Liver (tissue), 9 donors: ENCODE data around the gene LAD1. TPM values are rescaled to one million over a fixed set of nuclear protein-coding genes. Genes with fewer than 3 reads are reported as not detected.

Experiments used
- DNase-seq: peaks from one replicate; pipeline ENCODE4 v3.0.0-alpha.2; 2017; ENCODE audit warnings: low spot score
- H3K27ac ChIP-seq, 2 donors: one replicate each; pipeline ENCODE4 v1.7.0; 2013; ENCODE audit warnings: inconsistent platforms in 2 of 2, low read length in 2 of 2, control low read depth in 1 of 2, low read depth in 1 of 2, mild to moderate bottlenecking in 1 of 2
- H3K27me3 ChIP-seq, 4 donors: one replicate each; pipeline versions ENCODE4 v1.6.1 to v1.7.0; 2013; ENCODE audit warnings: low read length in 3 of 4, inconsistent platforms in 1 of 4, mild to moderate bottlenecking in 1 of 4, moderate library complexity in 1 of 4; ENCODE audit not compliant: control insufficient read depth in 4 of 4, insufficient read depth in 4 of 4
- H3K36me3 ChIP-seq, 4 donors: one replicate each; pipeline versions ENCODE4 v1.6.1 to v1.7.0; 2013; ENCODE audit warnings: low read length in 3 of 4, mild to moderate bottlenecking in 3 of 4, low read depth in 1 of 4, moderate library complexity in 1 of 4; ENCODE audit not compliant: control insufficient read depth in 4 of 4, insufficient read depth in 3 of 4
- H3K4me1 ChIP-seq, 4 donors: one replicate each; pipeline versions ENCODE4 v1.6.1 to v1.7.0; 2013; ENCODE audit warnings: low read length in 3 of 4, mild to moderate bottlenecking in 3 of 4, moderate library complexity in 1 of 4; ENCODE audit not compliant: control insufficient read depth in 4 of 4, insufficient read depth in 4 of 4
- H3K4me3 ChIP-seq, 3 donors: one replicate each; pipeline versions ENCODE4 v1.6.1 to v1.7.0; 2013; ENCODE audit warnings: low read length in 3 of 3, control low read depth in 1 of 3, low read depth in 1 of 3, mild to moderate bottlenecking in 1 of 3
- H3K9ac ChIP-seq, 2 donors: one replicate each; pipeline ENCODE4 v1.7.0; 2013; ENCODE audit warnings: low read length in 2 of 2, mild to moderate bottlenecking in 2 of 2, moderate library complexity in 2 of 2, control low read depth in 1 of 2, low read depth in 1 of 2
- H3K9me3 ChIP-seq, 4 donors: one replicate each; pipeline versions ENCODE4 v1.6.1 to v1.7.0; 2013; ENCODE audit warnings: low read length in 3 of 4; ENCODE audit not compliant: control insufficient read depth in 4 of 4
- EGR1 ChIP-seq, 2 donors: IDR thresholded peaks; 2 replicates each; pipeline ENCODE4 v1.6.1; 2016 to 2018; ENCODE audit warnings: antibody characterized with exemption in 2 of 2, low read depth in 2 of 2
- FOXA1 ChIP-seq: IDR thresholded peaks from 2 replicates; pipeline ENCODE4 v1.6.1; 2016; ENCODE audit warnings: antibody characterized with exemption
- FOXA2 ChIP-seq: IDR thresholded peaks from 2 replicates; pipeline ENCODE4 v1.6.1; 2016; ENCODE audit warnings: antibody characterized with exemption
- GABPA ChIP-seq, 2 donors: IDR thresholded peaks in 1 of 2; conservative IDR thresholded peaks in 1 of 2; 2 replicates each; pipeline ENCODE4 v1.6.1; 2016; ENCODE audit warnings: antibody characterized with exemption in 2 of 2, mild to moderate bottlenecking in 1 of 2, moderate library complexity in 1 of 2
- HNF4A ChIP-seq, 2 donors: conservative IDR thresholded peaks; 2 replicates each; pipeline ENCODE4 v1.6.1; 2016; ENCODE audit warnings: antibody characterized with exemption in 2 of 2, mild to moderate bottlenecking in 2 of 2
- HNF4G ChIP-seq: IDR thresholded peaks from 2 replicates; pipeline ENCODE4 v1.6.1; 2016; ENCODE audit warnings: antibody characterized with exemption
- JUND ChIP-seq, 2 donors: IDR thresholded peaks; 2 replicates each; pipeline ENCODE4 v1.6.1; 2016; ENCODE audit warnings: antibody characterized with exemption in 2 of 2
- NR2F2 ChIP-seq: IDR thresholded peaks from 2 replicates; pipeline ENCODE4 v1.6.1; 2016; ENCODE audit warnings: antibody characterized with exemption
- RAD21 ChIP-seq, 2 donors: IDR thresholded peaks; 2 replicates each; pipeline ENCODE4 v1.6.1; 2016; ENCODE audit warnings: antibody characterized with exemption in 2 of 2, mild to moderate bottlenecking in 2 of 2
- RXRA ChIP-seq, 2 donors: IDR thresholded peaks; 2 replicates each; pipeline ENCODE4 v1.6.1; 2017 to 2018; ENCODE audit warnings: antibody characterized with exemption in 2 of 2, mild to moderate bottlenecking in 1 of 2
- SP1 ChIP-seq: IDR thresholded peaks from 2 replicates; pipeline ENCODE4 v1.6.1; 2018; ENCODE audit warnings: antibody characterized with exemption, mild to moderate bottlenecking
- TAF1 ChIP-seq: conservative IDR thresholded peaks from 2 replicates; pipeline ENCODE4 v1.6.1; 2016; ENCODE audit warnings: antibody characterized with exemption, mild to moderate bottlenecking
- YY1 ChIP-seq: IDR thresholded peaks from 2 replicates; pipeline ENCODE4 v1.6.1; 2016; ENCODE audit warnings: antibody characterized with exemption, mild to moderate bottlenecking
- WGBS: extraction: QIAGEN DNeasy Blood & Tissue Kit; methylation state at CpG from one replicate; pipeline ENCODE4 v1.1.7; 2013; 5-methylcytosine and 5-hydroxymethylcytosine counted together
- polyA plus RNA-seq, 2 donors: library from polyadenylated mRNA; stranded (reverse) in 1 of 2; unstranded in 1 of 2; fragments of 200-250 nt in 1 of 2; fragments of >200 nt in 1 of 2; fragmentation: Nextera tagmentation in 1 of 2; extraction: Ambion mirVana in 1 of 2; gene quantifications; one replicate each; pipeline versions ENCODE4 v1.2.1 to v1.2.3, GENCODE V29; 2013 to 2015
- total RNA-seq, 2 donors: library from RNA; depleted of rRNA; stranded (reverse); fragments of >200 nt; gene quantifications; one replicate each; pipeline ENCODE4 v1.2.3, GENCODE V29; 2014
- TF ChIP-seq, protein P1 (sequence below): IDR thresholded peaks from 2 replicates; pipeline ENCODE4 v1.6.1; 2016; ENCODE audit warnings: antibody characterized with exemption
- TF ChIP-seq, protein P2 (sequence below): IDR thresholded peaks from 2 replicates; pipeline ENCODE4 v1.6.1; 2016; ENCODE audit warnings: antibody characterized with exemption
- TF ChIP-seq, protein P3 (sequence below): IDR thresholded peaks from 2 replicates; pipeline ENCODE4 v1.6.1; 2016; ENCODE audit warnings: antibody characterized with exemption
- TF ChIP-seq, protein P4 (sequence below): fragments of 150-350 bp; IDR thresholded peaks from 2 replicates; pipeline ENCODE4 v1.5.1; 2017; ENCODE audit warnings: improper control_type of control experiment, low read depth, low read length; ENCODE audit not compliant: missing input control
- TF ChIP-seq, protein P5 (sequence below): IDR thresholded peaks from 2 replicates; pipeline ENCODE4 v1.6.1; 2016; ENCODE audit warnings: antibody characterized with exemption, mild to moderate bottlenecking
- donor health status: healthy.
- donor health status: healthy.
- donor health status: healthy.
- donor health status: healthy.
- donor health status: healthy.

The LAD1 gene
- total and polyA plus RNA-seq, 4 donors: 3.4 to 13.7 (median 8.5) TPM

DNA sequence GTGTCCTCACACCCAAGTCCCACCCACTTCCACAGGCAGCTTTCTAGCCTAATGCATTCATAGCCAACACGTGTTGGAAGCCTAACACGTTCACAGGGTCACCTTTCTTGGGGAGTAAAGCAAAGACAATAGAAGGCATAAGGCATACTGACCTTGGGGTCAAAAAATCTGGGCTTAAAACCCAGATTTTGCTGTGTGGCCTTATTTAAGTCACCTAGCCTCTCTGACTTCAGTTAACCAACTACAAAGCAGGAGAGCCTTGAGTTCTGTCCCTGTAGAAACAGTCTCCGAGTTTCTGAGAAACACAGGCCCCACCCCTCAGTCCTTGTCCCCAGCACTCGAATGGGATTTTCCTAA, 23.0 kb downstream of the LAD1 start:
- 29% methylated on average over 4 of the region's 4 CpGs for WGBS
- TF ChIP-seq FOXA1: no peak
- no peak for TF ChIP-seq TAF1
- TF ChIP-seq HNF4A (conservative IDR thresholded peaks at IDR 0.05): no peak
- no peak for TF ChIP-seq EGR1 (IDR thresholded peaks at IDR 0.05; ENCODE audit: low read depth in 2 of 2)
- TF ChIP-seq RAD21 (IDR thresholded peaks at IDR 0.05): no peak
- TF ChIP-seq, protein P1, sequence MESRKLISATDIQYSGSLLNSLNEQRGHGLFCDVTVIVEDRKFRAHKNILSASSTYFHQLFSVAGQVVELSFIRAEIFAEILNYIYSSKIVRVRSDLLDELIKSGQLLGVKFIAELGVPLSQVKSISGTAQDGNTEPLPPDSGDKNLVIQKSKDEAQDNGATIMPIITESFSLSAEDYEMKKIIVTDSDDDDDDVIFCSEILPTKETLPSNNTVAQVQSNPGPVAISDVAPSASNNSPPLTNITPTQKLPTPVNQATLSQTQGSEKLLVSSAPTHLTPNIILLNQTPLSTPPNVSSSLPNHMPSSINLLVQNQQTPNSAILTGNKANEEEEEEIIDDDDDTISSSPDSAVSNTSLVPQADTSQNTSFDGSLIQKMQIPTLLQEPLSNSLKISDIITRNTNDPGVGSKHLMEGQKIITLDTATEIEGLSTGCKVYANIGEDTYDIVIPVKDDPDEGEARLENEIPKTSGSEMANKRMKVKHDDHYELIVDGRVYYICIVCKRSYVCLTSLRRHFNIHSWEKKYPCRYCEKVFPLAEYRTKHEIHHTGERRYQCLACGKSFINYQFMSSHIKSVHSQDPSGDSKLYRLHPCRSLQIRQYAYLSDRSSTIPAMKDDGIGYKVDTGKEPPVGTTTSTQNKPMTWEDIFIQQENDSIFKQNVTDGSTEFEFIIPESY: no peak
- TF ChIP-seq, protein P2, sequence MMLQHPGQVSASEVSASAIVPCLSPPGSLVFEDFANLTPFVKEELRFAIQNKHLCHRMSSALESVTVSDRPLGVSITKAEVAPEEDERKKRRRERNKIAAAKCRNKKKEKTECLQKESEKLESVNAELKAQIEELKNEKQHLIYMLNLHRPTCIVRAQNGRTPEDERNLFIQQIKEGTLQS: no peak
- H3K27me3 ChIP-seq: peaks cover 0 to 5% (median 2%) of the 10 kb centered on the region in 4 donors

DNA sequence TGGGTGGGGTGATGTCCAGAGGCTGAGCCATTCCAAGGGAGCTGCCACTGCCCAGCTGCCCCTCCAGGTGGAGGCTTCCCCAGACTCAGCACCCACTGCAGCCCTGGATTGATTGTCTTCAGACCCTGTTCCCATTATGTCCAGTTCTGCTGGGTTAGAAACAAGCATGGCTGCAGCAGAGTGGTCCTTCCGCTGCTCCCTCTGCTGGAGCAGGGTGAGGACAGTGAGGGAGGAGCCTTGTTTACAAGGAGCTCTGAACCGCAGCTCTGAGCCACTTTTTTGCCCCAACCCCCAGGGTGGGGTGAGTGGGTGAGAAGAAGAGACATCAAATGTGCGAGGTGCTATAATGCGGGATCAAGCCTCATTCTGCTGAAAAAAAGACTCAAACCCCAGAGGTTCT, 24.0 kb downstream of the LAD1 start:
- Histone ChIP-seq H3K27ac (no peak overlapping the region), H3K36me3 (no peaks in the 10 kb centered on the region), H3K4me3 (no peak overlapping the region), H3K4me1 (no peaks in the 10 kb centered on the region), H3K9ac (no peak overlapping the region), H3K27me3 (peaks cover 0 to 5% (median 2%) of the 10 kb centered on the region in 4 donors), H3K9me3 (no peaks in the 10 kb centered on the region)
- no peak for DNase-seq
- WGBS: 48% methylated on average over 4 of the region's 4 CpGs
- TF ChIP-seq FOXA1 (no peak), SP1 (no peak)

More for the DNA sequence above, 23.0 kb downstream of the LAD1 start:
- no peak for DNase-seq
- Histone ChIP-seq H3K4me3 (no peak overlapping the region), H3K4me1 (no peaks in the 10 kb centered on the region), H3K9me3 (no peaks in the 10 kb centered on the region), H3K36me3 (no peaks in the 10 kb centered on the region), H3K27ac (no peak overlapping the region), H3K9ac (no peak overlapping the region)

DNA sequence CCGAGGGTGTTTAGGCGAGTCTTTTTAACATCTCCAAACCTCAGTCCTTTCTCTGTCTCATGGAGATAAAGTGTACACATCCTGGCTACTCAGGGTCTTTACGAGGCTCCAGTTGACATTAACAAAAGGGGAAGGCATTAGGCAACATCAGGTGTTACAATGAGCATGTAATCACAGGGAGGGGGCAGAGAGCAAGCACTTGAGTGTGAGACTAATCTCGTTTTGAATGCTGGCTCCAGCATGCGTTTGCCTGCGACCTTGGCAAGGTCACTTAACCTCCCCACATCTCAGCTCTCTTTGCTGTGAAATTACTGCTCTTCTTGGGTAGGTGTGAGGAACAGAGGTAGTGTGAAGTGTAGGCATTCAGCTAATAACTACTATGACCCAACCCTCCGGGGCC, 24.8 kb downstream of the LAD1 start:
- H3K27me3 ChIP-seq: peaks cover 0 to 5% (median 2%) of the 10 kb centered on the region in 4 donors
- TF ChIP-seq, protein P3, sequence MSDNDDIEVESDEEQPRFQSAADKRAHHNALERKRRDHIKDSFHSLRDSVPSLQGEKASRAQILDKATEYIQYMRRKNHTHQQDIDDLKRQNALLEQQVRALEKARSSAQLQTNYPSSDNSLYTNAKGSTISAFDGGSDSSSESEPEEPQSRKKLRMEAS: no peak
- TF ChIP-seq FOXA1 (no peak), RXRA (IDR thresholded peaks at IDR 0.05) (no peak), HNF4G (no peak), HNF4A (conservative IDR thresholded peaks at IDR 0.05) (no peak), YY1 (no peak), SP1 (no peak), FOXA2 (no peak), EGR1 (IDR thresholded peaks at IDR 0.05; ENCODE audit: low read depth in 2 of 2) (no peak), TAF1 (no peak), GABPA (IDR thresholded peaks at IDR 0.05 in 1 of 2, conservative IDR thresholded peaks at IDR 0.05 in 1 of 2) (no peak), NR2F2 (no peak), JUND (IDR thresholded peaks at IDR 0.05) (no peak), RAD21 (IDR thresholded peaks at IDR 0.05) (no peak)
- TF ChIP-seq, protein P2: no peak
- TF ChIP-seq, protein P1: no peak
- TF ChIP-seq, protein P4, sequence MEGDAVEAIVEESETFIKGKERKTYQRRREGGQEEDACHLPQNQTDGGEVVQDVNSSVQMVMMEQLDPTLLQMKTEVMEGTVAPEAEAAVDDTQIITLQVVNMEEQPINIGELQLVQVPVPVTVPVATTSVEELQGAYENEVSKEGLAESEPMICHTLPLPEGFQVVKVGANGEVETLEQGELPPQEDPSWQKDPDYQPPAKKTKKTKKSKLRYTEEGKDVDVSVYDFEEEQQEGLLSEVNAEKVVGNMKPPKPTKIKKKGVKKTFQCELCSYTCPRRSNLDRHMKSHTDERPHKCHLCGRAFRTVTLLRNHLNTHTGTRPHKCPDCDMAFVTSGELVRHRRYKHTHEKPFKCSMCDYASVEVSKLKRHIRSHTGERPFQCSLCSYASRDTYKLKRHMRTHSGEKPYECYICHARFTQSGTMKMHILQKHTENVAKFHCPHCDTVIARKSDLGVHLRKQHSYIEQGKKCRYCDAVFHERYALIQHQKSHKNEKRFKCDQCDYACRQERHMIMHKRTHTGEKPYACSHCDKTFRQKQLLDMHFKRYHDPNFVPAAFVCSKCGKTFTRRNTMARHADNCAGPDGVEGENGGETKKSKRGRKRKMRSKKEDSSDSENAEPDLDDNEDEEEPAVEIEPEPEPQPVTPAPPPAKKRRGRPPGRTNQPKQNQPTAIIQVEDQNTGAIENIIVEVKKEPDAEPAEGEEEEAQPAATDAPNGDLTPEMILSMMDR: no peak
- TF ChIP-seq, protein P5, sequence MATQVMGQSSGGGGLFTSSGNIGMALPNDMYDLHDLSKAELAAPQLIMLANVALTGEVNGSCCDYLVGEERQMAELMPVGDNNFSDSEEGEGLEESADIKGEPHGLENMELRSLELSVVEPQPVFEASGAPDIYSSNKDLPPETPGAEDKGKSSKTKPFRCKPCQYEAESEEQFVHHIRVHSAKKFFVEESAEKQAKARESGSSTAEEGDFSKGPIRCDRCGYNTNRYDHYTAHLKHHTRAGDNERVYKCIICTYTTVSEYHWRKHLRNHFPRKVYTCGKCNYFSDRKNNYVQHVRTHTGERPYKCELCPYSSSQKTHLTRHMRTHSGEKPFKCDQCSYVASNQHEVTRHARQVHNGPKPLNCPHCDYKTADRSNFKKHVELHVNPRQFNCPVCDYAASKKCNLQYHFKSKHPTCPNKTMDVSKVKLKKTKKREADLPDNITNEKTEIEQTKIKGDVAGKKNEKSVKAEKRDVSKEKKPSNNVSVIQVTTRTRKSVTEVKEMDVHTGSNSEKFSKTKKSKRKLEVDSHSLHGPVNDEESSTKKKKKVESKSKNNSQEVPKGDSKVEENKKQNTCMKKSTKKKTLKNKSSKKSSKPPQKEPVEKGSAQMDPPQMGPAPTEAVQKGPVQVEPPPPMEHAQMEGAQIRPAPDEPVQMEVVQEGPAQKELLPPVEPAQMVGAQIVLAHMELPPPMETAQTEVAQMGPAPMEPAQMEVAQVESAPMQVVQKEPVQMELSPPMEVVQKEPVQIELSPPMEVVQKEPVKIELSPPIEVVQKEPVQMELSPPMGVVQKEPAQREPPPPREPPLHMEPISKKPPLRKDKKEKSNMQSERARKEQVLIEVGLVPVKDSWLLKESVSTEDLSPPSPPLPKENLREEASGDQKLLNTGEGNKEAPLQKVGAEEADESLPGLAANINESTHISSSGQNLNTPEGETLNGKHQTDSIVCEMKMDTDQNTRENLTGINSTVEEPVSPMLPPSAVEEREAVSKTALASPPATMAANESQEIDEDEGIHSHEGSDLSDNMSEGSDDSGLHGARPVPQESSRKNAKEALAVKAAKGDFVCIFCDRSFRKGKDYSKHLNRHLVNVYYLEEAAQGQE: no peak
- WGBS: 27% methylated on average over 7 of the region's 7 CpGs

More for the DNA sequence above, 24.8 kb downstream of the LAD1 start:
- H3K4me1 ChIP-seq: no peaks in the 10 kb centered on the region
- no peak overlapping the region for H3K9ac ChIP-seq
- H3K9me3 ChIP-seq: no peaks in the 10 kb centered on the region
- no peak overlapping the region for H3K4me3 ChIP-seq
- no peaks in the 10 kb centered on the region for H3K36me3 ChIP-seq
- no peak overlapping the region for H3K27ac ChIP-seq
- no peak for DNase-seq
